Type B pancreatic cell (in vitro differentiated cells): ENCODE measurements around the gene ZBTB8A. TPM values are rescaled to one million over a fixed set of nuclear protein-coding genes. Genes with fewer than 3 reads are reported as not detected.
"Not testable (repeated sequence)": the region's sequence is repeated elsewhere in the genome, so short reads cannot be mapped to it uniquely, and the experiment has no call there.

Experiments
- DNase-seq: peaks from one replicate; pipeline ENCODE4 v3.0.0; 2021; ENCODE audit warnings: mixed read lengths; ENCODE audit not compliant: unreplicated experiment; ENCODE audit errors: extremely low spot score
- H3K27ac Mint-ChIP-seq: 2 replicates; pipeline ENCODE4 v1.8.0; 2021; ENCODE audit warnings: mild to moderate bottlenecking, mixed read lengths
- H3K27me3 Mint-ChIP-seq: 2 replicates; pipeline ENCODE4 v1.8.0; 2021; ENCODE audit warnings: mixed read lengths
- H3K36me3 Mint-ChIP-seq: 2 replicates; pipeline ENCODE4 v1.8.0; 2021; ENCODE audit warnings: mixed read lengths
- H3K4me1 Mint-ChIP-seq: one replicate; pipeline ENCODE4 v1.8.0; 2021; ENCODE audit warnings: mixed read lengths; ENCODE audit not compliant: unreplicated experiment
- H3K4me3 Mint-ChIP-seq: 2 replicates; pipeline ENCODE4 v1.8.0; 2021; ENCODE audit warnings: mild to moderate bottlenecking, mixed read lengths
- H3K9me3 Mint-ChIP-seq: 2 replicates; pipeline ENCODE4 v1.8.0; 2021; ENCODE audit warnings: mixed read lengths
- total RNA-seq: library from RNA; stranded (reverse); gene quantifications from 2 replicates; pipeline ENCODE4 v1.2.1, GENCODE V29; 2021; ENCODE audit warnings: low replicate concordance
- TF ChIP-seq, protein P1 (sequence below): fragments of 200-600 bp; sonication (generic); conservative IDR thresholded peaks from 2 replicates; pipeline ENCODE4 v1.5.0; 2021; ENCODE audit warnings: antibody characterized with exemption, mild to moderate bottlenecking

ZBTB8A gene
- total RNA-seq, 1 donor from 2014 or later: 9.5 TPM

DNA sequence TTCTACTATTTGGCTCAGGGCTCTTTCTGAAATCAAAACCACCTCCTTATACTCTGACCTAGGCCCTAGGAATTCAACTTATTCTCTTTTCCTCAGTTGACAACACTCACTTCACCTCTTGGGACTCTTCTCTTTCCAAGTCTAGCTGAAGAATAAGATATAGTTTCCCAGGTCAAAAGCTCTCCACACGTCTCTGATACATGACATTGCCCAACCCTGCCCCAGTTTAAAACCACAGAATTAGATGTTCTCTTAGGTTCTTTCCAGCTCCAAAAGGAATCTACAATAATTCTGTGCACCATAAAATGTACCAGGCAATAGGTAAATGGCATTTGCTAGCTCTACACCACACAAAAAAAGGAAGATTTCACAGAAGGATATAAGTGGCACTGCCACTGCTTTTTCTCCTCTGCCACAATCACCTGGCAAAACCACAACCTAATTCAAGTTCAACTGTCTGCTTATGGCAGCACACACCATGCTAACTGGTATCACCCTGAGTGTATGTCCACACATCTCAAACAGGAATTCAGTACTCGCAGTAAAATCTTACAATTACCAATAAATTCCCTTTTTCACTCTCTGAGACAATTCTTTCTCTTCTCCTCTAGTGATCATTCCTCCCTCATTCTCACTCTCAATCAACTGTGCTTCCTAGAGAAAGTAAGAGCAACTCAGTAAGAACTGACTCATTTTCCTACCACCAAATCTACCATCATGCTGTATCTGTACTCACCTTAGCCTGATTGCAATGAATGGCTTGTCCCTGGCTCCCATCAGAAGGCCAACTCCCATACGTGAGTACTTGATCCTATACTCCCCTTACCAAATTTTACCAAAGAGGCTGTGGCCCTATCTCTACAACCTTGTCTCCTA, 83.8 kb downstream of the ZBTB8A start:
- no peaks in the 10 kb centered on the region for H3K4me1 Mint-ChIP-seq
- no peaks in the 10 kb centered on the region for H3K27me3 Mint-ChIP-seq
- no peak for DNase-seq
- no peak overlapping the region for H3K27ac Mint-ChIP-seq
- TF ChIP-seq, protein P1, sequence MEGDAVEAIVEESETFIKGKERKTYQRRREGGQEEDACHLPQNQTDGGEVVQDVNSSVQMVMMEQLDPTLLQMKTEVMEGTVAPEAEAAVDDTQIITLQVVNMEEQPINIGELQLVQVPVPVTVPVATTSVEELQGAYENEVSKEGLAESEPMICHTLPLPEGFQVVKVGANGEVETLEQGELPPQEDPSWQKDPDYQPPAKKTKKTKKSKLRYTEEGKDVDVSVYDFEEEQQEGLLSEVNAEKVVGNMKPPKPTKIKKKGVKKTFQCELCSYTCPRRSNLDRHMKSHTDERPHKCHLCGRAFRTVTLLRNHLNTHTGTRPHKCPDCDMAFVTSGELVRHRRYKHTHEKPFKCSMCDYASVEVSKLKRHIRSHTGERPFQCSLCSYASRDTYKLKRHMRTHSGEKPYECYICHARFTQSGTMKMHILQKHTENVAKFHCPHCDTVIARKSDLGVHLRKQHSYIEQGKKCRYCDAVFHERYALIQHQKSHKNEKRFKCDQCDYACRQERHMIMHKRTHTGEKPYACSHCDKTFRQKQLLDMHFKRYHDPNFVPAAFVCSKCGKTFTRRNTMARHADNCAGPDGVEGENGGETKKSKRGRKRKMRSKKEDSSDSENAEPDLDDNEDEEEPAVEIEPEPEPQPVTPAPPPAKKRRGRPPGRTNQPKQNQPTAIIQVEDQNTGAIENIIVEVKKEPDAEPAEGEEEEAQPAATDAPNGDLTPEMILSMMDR: no peak
- H3K36me3 Mint-ChIP-seq: peaks cover 23% of the 10 kb centered on the region
- no peak overlapping the region for H3K4me3 Mint-ChIP-seq
- no peaks in the 10 kb centered on the region for H3K9me3 Mint-ChIP-seq

DNA sequence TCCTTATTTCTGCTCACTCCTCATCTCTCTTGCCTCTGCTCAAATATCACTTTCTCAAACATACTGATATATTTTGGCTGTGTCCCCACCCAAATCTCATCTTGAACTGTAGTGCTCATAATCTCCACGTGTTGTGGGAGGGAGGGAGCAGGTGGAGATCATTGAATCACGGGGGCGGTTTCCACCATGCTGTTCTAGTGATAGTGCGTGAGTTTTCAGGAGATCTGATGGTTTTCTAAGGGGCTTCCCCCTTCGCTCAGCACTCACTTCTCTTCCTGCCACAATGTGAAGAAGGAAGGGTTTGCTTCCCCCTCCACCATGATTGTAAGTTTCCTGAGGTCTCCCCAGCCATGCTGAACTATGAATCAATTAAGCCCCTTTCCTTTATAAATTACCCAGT, 84.5 kb downstream of the ZBTB8A start:
- Mint-ChIP-seq H3K27ac (no peak overlapping the region), H3K4me1 (no peaks in the 10 kb centered on the region), H3K9me3 (no peaks in the 10 kb centered on the region), H3K4me3 (no peak overlapping the region), H3K36me3 (peaks cover 23% of the 10 kb centered on the region), H3K27me3 (no peaks in the 10 kb centered on the region)
- TF ChIP-seq, protein P1: no peak
- no peak for DNase-seq

GRCh38 chr1:32626176-32626575, 86.9 kb downstream of the ZBTB8A start:
- H3K9me3 Mint-ChIP-seq: no peaks in the 10 kb centered on the region
- no peaks in the 10 kb centered on the region for H3K4me1 Mint-ChIP-seq
- TF ChIP-seq, protein P1: no peak
- H3K36me3 Mint-ChIP-seq: peaks cover 16% of the 10 kb centered on the region
- H3K4me3 Mint-ChIP-seq: no peak overlapping the region
- H3K27ac Mint-ChIP-seq: no peak overlapping the region
- no peaks in the 10 kb centered on the region for H3K27me3 Mint-ChIP-seq
- no peak for DNase-seq

- H3K36me3 Mint-ChIP-seq: peaks cover 18% of the 10 kb centered on the region
- no peak for DNase-seq
- no peaks in the 10 kb centered on the region for H3K9me3 Mint-ChIP-seq
- H3K4me3 Mint-ChIP-seq: no peak overlapping the region
- H3K27ac Mint-ChIP-seq: no peak overlapping the region
- no peaks in the 10 kb centered on the region for H3K4me1 Mint-ChIP-seq
- H3K27me3 Mint-ChIP-seq: no peaks in the 10 kb centered on the region
- TF ChIP-seq, protein P1: no peak
Observed at GRCh38 chr1:32627596-32628162, 88.5 kb downstream of the ZBTB8A start.

GRCh38 chr1:32630173-32630572, 90.9 kb downstream of the ZBTB8A start:
- peaks cover 14% of the 10 kb centered on the region for H3K36me3 Mint-ChIP-seq
- not testable (repeated sequence) for H3K27me3 Mint-ChIP-seq, DNase-seq, H3K9me3 Mint-ChIP-seq, H3K4me1 Mint-ChIP-seq, H3K27ac Mint-ChIP-seq, H3K4me3 Mint-ChIP-seq

DNA sequence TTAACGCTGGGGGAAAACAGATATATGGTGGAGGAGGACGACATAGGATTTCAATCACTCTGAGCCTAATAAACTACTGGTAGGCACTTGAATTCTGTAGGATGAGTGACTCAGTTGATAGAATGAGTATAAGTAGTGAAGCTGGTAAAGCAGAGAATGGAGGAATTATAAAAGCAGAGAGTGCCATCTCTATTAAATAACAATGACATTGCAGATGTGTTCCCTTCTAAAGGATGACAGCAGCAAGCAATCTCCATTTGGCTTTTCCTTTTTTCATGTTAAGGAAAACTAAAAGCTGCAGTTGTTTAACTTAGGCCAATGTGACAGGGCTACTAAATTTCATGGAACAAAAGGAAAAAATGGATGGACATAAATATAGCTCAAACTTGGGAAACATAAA, 93.6 kb downstream of the ZBTB8A start:
- DNase-seq: no peak

More for the DNA sequence above, 93.6 kb downstream of the ZBTB8A start:
- H3K4me1 Mint-ChIP-seq: peaks cover 7% of the 10 kb centered on the region
- TF ChIP-seq, protein P1: no peak
- H3K27ac Mint-ChIP-seq: no peak overlapping the region
- peaks cover 23% of the 10 kb centered on the region for H3K36me3 Mint-ChIP-seq
- H3K4me3 Mint-ChIP-seq: no peak overlapping the region
- no peaks in the 10 kb centered on the region for H3K9me3 Mint-ChIP-seq
- no peaks in the 10 kb centered on the region for H3K27me3 Mint-ChIP-seq
